Common myeloid progenitor, CD34-positive (primary cell): ENCODE data around the gene PWWP2A.

ENCODE experiments used
- CTCF ChIA-PET: fragments of 350-600 bp; sonication (Branson Sonifier 250); formaldehyde crosslinking; loops from one replicate; lab custom pipeline; 2021; ENCODE audit warnings: antibody characterized with exemption; lab: Charles Lee
- POLR2A ChIA-PET: fragments of 350-600 bp; sonication (Branson Sonifier 250); formaldehyde crosslinking; loops from one replicate; lab custom pipeline; 2021; ENCODE audit warnings: antibody characterized with exemption; lab: Charles Lee
- DNase-seq, 3 donors: peaks; one replicate each; pipeline versions ENCODE4 v3.0.0 to v3.0.0-alpha.2; 2013
- H3K27ac ChIP-seq, 2 experiments: 1 replicate in 1 of 2; 2 replicates in 1 of 2; pipeline ENCODE4 v1.7.0; 2013; ENCODE audit warnings: inconsistent platforms in 2 of 2, low read length in 2 of 2, mild to moderate bottlenecking in 2 of 2, low read depth in 1 of 2, moderate library complexity in 1 of 2; ENCODE audit not compliant: severe bottlenecking in 2 of 2, insufficient read depth in 1 of 2, poor library complexity in 1 of 2
- H3K27me3 ChIP-seq, 5 experiments: replicated peaks in 2 of 5; 1 replicate in 3 of 5; 2 replicates in 2 of 5; pipeline versions ENCODE4 v1.6.1 to v1.7.0; 2013; ENCODE audit warnings: low read length in 4 of 5, mild to moderate bottlenecking in 2 of 5, moderate library complexity in 2 of 5, inconsistent platforms in 1 of 5; ENCODE audit not compliant: insufficient read depth in 5 of 5, control insufficient read depth in 4 of 5
- H3K36me3 ChIP-seq, 4 experiments: 1 replicate in 2 of 4; 2 replicates in 2 of 4; pipeline versions ENCODE4 v1.6.1 to v1.7.0; 2013; ENCODE audit warnings: low read length in 3 of 4, control low read depth in 1 of 4, mild to moderate bottlenecking in 1 of 4; ENCODE audit not compliant: control insufficient read depth in 4 of 4, insufficient read depth in 4 of 4
- H3K4me1 ChIP-seq, 4 experiments: 1 replicate in 3 of 4; 2 replicates in 1 of 4; pipeline versions ENCODE4 v1.6.1 to v1.7.1; 2013; ENCODE audit warnings: low read length in 3 of 4, mild to moderate bottlenecking in 3 of 4, control low read depth in 1 of 4, inconsistent platforms in 1 of 4, moderate library complexity in 1 of 4; ENCODE audit not compliant: control insufficient read depth in 4 of 4, insufficient read depth in 4 of 4; ENCODE audit errors: control extremely low read depth in 1 of 4
- H3K4me3 ChIP-seq, 7 experiments: 1 replicate in 4 of 7; 2 replicates in 3 of 7; pipeline versions ENCODE4 v1.5.1 to v1.7.0; 2013; ENCODE audit warnings: mild to moderate bottlenecking in 7 of 7, low read length in 6 of 7, moderate library complexity in 6 of 7, inconsistent platforms in 2 of 7, low read depth in 2 of 7, control low read depth in 1 of 7; ENCODE audit not compliant: insufficient read depth in 4 of 7, control insufficient read depth in 1 of 7; ENCODE audit errors: extremely low read depth in 1 of 7
- H3K9me3 ChIP-seq, 5 experiments: 1 replicate in 4 of 5; 2 replicates in 1 of 5; pipeline versions ENCODE4 v1.6.1 to v1.7.1; 2013; ENCODE audit warnings: low read length in 4 of 5, mild to moderate bottlenecking in 2 of 5, inconsistent platforms in 1 of 5, low read depth in 1 of 5, moderate library complexity in 1 of 5; ENCODE audit not compliant: control insufficient read depth in 4 of 5, insufficient read depth in 2 of 5; ENCODE audit errors: control extremely low read depth in 1 of 5
- WGBS: methylation state at CpG from one replicate; pipeline ENCODE4 v1.1.5; 2013; ENCODE audit not compliant: insufficient coverage; 5-methylcytosine and 5-hydroxymethylcytosine counted together

The PWWP2A gene

GRCh38 chr5:160064417-160064810 lies 54.8 kb downstream of the PWWP2A start:
- DNase-seq, result no peak
- no peak overlapping the region for H3K4me3 ChIP-seq
- POLR2A ChIA-PET, result no interaction called here
- peaks cover 0 to 6% (median 0%) of the 10 kb centered on the region in 4 experiments for H3K4me1 ChIP-seq
- no peaks in the 10 kb centered on the region for H3K27me3 ChIP-seq
- H3K36me3 ChIP-seq, result peaks cover 10 to 44% (median 29%) of the 10 kb centered on the region in 4 experiments
- 100% methylated on average over 1 of the region's 1 CpG for WGBS
- H3K27ac ChIP-seq, result no peak overlapping the region
- CTCF ChIA-PET, result interaction anchor here (2.7 kb wide), 1 partner anchor 16 kb away, joined by 12 read pairs; no protein-coding TSS in a partner anchor
- H3K9me3 ChIP-seq, result no peaks in the 10 kb centered on the region

GRCh38 chr5:160061770-160062169 lies 57.5 kb downstream of the PWWP2A start:
- Histone ChIP-seq H3K4me1 (peaks cover 0 to 6% (median 0%) of the 10 kb centered on the region in 4 experiments), H3K27me3 (no peaks in the 10 kb centered on the region), H3K27ac (no peak overlapping the region), H3K9me3 (peaks cover 0 to 4% (median 0%) of the 10 kb centered on the region in 5 experiments), H3K4me3 (no peak overlapping the region), H3K36me3 (peaks cover 20 to 61% (median 43%) of the 10 kb centered on the region in 4 experiments)
- POLR2A ChIA-PET, result no interaction called here
- CTCF ChIA-PET, result interaction anchor here (1.2 kb wide), 2 partner anchors 40 to 283 kb away, joined by 3 read pairs; no protein-coding TSS in a partner anchor
- WGBS, result 100% methylated on average over 1 of the region's 3 CpGs
- DNase-seq, result no peak

- ChIA-PET CTCF (interaction anchor here (1.0 kb wide), 1 partner anchor 10 kb away, joined by 3 read pairs; no protein-coding TSS in a partner anchor), POLR2A (no interaction called here)
- WGBS, result 94% methylated on average over 4 of the region's 4 CpGs
- Histone ChIP-seq H3K4me1 (peaks cover 0 to under 1% (median 0%) of the 10 kb centered on the region in 4 experiments), H3K4me3 (no peak overlapping the region), H3K9me3 (peaks cover 0 to 4% (median 0%) of the 10 kb centered on the region in 5 experiments), H3K36me3 (peaks cover 12 to 68% (median 46%) of the 10 kb centered on the region in 4 experiments), H3K27ac (no peak overlapping the region), H3K27me3 (no peaks in the 10 kb centered on the region)
- no peak for DNase-seq
These were observed 59.2 kb downstream of the PWWP2A start for GRCh38 chr5:160060001-160060400.

- H3K27me3 ChIP-seq, result no peaks in the 10 kb centered on the region
- H3K27ac ChIP-seq, result no peak overlapping the region
- no peak for DNase-seq
- WGBS, result 100% methylated on average over 1 of the region's 4 CpGs
- CTCF ChIA-PET, result interaction anchor here (0.8 to 1.1 kb wide), 2 partner anchors 33 to 332 kb away, joined by 3 to 5 read pairs; no protein-coding TSS in a partner anchor
- no peak overlapping the region for H3K4me3 ChIP-seq
- peaks cover 0 to 4% (median 0%) of the 10 kb centered on the region in 5 experiments for H3K9me3 ChIP-seq
- peaks cover 17 to 90% (median 51%) of the 10 kb centered on the region in 4 experiments for H3K36me3 ChIP-seq
- H3K4me1 ChIP-seq, result no peaks in the 10 kb centered on the region
- POLR2A ChIA-PET, result no interaction called here
These were observed 62.0 kb downstream of the PWWP2A start for GRCh38 chr5:160057256-160057655.

- no peaks in the 10 kb centered on the region for H3K4me1 ChIP-seq
- H3K27ac ChIP-seq, result no peak overlapping the region
- ChIA-PET CTCF (interaction anchor here (0.6 to 1.7 kb wide), 8 partner anchors 16 to 342 kb away, joined by 3 to 5 read pairs (median 3); no protein-coding TSS in a partner anchor), POLR2A (no interaction called here)
- H3K9me3 ChIP-seq, result peaks cover 0 to 4% (median 0%) of the 10 kb centered on the region in 5 experiments
- no peak overlapping the region for H3K4me3 ChIP-seq
- H3K27me3 ChIP-seq, result no peaks in the 10 kb centered on the region
- peaks cover 19 to 86% (median 51%) of the 10 kb centered on the region in 4 experiments for H3K36me3 ChIP-seq
- DNase-seq, result no peak
- WGBS, result 100% methylated on average over 2 of the region's 2 CpGs
These were observed 64.4 kb downstream of the PWWP2A start for GRCh38 chr5:160054831-160055230.

- CTCF ChIA-PET, result interaction anchor here (1.1 to 1.6 kb wide), 4 partner anchors 14 to 342 kb away, joined by 3 to 5 read pairs (median 4); no protein-coding TSS in a partner anchor
- H3K27me3 ChIP-seq, result no peaks in the 10 kb centered on the region
- POLR2A ChIA-PET, result no interaction called here
These were observed 65.2 kb downstream of the PWWP2A start for GRCh38 chr5:160054047-160054446.

GRCh38 chr5:160049099-160049498 lies 70.2 kb downstream of the PWWP2A start:
- Histone ChIP-seq H3K9me3 (no peaks in the 10 kb centered on the region), H3K4me3 (no peak overlapping the region), H3K4me1 (no peaks in the 10 kb centered on the region), H3K27me3 (no peaks in the 10 kb centered on the region), H3K27ac (no peak overlapping the region), H3K36me3 (peaks cover 16 to 58% (median 40%) of the 10 kb centered on the region in 4 experiments)
- ChIA-PET CTCF (interaction anchor here (1.2 kb wide), 1 partner anchor 44 kb away, joined by 4 read pairs; no protein-coding TSS in a partner anchor), POLR2A (no interaction called here)
- 50% methylated on average over 2 of the region's 3 CpGs for WGBS
- DNase-seq, result no peak

More at GRCh38 chr5:160054047-160054446, 65.2 kb downstream of the PWWP2A start:
- H3K4me1 ChIP-seq, result no peaks in the 10 kb centered on the region
- no peak overlapping the region for H3K4me3 ChIP-seq
- peaks cover 19 to 85% (median 51%) of the 10 kb centered on the region in 4 experiments for H3K36me3 ChIP-seq
- DNase-seq, result no peak
- WGBS, result 100% methylated on average over 1 of the region's 1 CpG
- peaks cover 0 to 4% (median 0%) of the 10 kb centered on the region in 5 experiments for H3K9me3 ChIP-seq
- no peak overlapping the region for H3K27ac ChIP-seq
